Adrenal gland (tissue), 5 donors: ENCODE data around the gene TLE2.

Experiments used
- CTCF ChIP-seq, 6 experiments: fragments of 450-650 bp in 4 of 6; fragments of 200-600 bp in 2 of 6; sonication (generic) in 1 of 6; IDR thresholded peaks; 1 replicate in 5 of 6; 2 replicates in 1 of 6; pipeline versions ENCODE4 v1.5.1 to v1.8.0; 2016 to 2021; ENCODE audit warnings: antibody characterized with exemption in 6 of 6, mild to moderate bottlenecking in 2 of 6, moderate library complexity in 1 of 6
- POLR2A ChIP-seq, 2 donors: fragments of 450-650 bp; IDR thresholded peaks; one replicate each; pipeline ENCODE4 v1.6.1; 2017; ENCODE audit warnings: antibody characterized with exemption in 2 of 2, mild to moderate bottlenecking in 2 of 2, moderate library complexity in 1 of 2
- donor health status: DM: no; HTN: no; CAD: no.

- TF ChIP-seq CTCF (IDR thresholded peaks at IDR 0.05), result no peak
- TF ChIP-seq POLR2A (IDR thresholded peaks at IDR 0.05), result no peak
These were observed 17.0 kb upstream of the TLE2 start for GRCh38 chr19:3045885-3046697.
